HUES48 (cell line): ENCODE results near the gene MT1B.

ENCODE experiments used
- H3K27ac ChIP-seq: one replicate; pipeline ENCODE4 v1.7.0; 2013; ENCODE audit warnings: low read depth, low read length, inconsistent platforms
- H3K27me3 ChIP-seq: 2 replicates; pipeline ENCODE4 v1.6.1; 2013; ENCODE audit warnings: mild to moderate bottlenecking, low read length; ENCODE audit not compliant: control insufficient read depth, insufficient read depth
- H3K36me3 ChIP-seq: 2 replicates; pipeline ENCODE4 v1.6.1; 2013; ENCODE audit warnings: low read length; ENCODE audit not compliant: control insufficient read depth, insufficient read depth
- H3K4me1 ChIP-seq: 2 replicates; pipeline ENCODE4 v1.6.1; 2013; ENCODE audit warnings: mild to moderate bottlenecking, low read length; ENCODE audit not compliant: control insufficient read depth, insufficient read depth
- H3K4me3 ChIP-seq: 2 replicates; pipeline ENCODE4 v1.5.1; 2013; ENCODE audit warnings: mild to moderate bottlenecking, low read depth, low read length
- H3K9ac ChIP-seq: 2 replicates; pipeline ENCODE4 v1.6.1; 2013; ENCODE audit warnings: mild to moderate bottlenecking, low read depth, low read length, moderate library complexity
- H3K9me3 ChIP-seq: 2 replicates; pipeline ENCODE4 v1.6.1; 2013; ENCODE audit warnings: low read length; ENCODE audit not compliant: control insufficient read depth, insufficient read depth

MT1B gene

DNA sequence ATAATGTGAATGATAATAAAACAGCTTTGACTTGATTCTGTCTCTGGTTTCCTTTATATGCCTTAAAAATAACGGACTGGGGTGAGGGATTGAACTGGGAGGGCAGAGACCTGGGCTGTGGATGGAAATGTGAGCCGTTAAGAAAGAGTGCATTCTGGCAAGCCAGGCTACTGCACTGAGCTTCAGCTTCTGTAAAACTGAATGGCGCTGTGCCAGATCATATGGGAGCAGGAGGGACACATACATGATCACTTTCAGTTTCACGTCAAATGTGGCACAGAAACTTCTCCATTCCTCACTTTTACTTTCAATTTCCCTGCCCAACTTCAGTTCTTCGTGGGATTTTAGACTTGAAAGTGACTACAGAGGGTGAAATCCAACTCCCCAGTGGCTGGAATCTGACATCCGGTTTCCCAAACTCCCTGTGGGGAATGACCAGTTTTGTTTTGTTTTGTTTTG lies 42.2 kb upstream of the MT1B start:
- no peaks in the 10 kb centered on the region for H3K36me3 ChIP-seq
- no peaks in the 10 kb centered on the region for H3K9me3 ChIP-seq
- H3K9ac ChIP-seq, result no peak overlapping the region
- peak overlapping the region; percentile 65; the same call in 1 of the 2 replicates for H3K4me3 ChIP-seq
- peaks cover 32% of the 10 kb centered on the region for H3K4me1 ChIP-seq
- peaks cover 92% of the 10 kb centered on the region for H3K27me3 ChIP-seq
- no peak overlapping the region for H3K27ac ChIP-seq

GRCh38 chr16:56610017-56610608 lies 41.6 kb upstream of the MT1B start:
- H3K27me3 ChIP-seq, result peaks cover 94% of the 10 kb centered on the region
- peak overlapping the region; percentile 4 for H3K27ac ChIP-seq
- H3K4me1 ChIP-seq, result peaks cover 32% of the 10 kb centered on the region
- H3K4me3 ChIP-seq, result no peak overlapping the region
- no peaks in the 10 kb centered on the region for H3K9me3 ChIP-seq
- no peak overlapping the region for H3K9ac ChIP-seq
- no peaks in the 10 kb centered on the region for H3K36me3 ChIP-seq

DNA sequence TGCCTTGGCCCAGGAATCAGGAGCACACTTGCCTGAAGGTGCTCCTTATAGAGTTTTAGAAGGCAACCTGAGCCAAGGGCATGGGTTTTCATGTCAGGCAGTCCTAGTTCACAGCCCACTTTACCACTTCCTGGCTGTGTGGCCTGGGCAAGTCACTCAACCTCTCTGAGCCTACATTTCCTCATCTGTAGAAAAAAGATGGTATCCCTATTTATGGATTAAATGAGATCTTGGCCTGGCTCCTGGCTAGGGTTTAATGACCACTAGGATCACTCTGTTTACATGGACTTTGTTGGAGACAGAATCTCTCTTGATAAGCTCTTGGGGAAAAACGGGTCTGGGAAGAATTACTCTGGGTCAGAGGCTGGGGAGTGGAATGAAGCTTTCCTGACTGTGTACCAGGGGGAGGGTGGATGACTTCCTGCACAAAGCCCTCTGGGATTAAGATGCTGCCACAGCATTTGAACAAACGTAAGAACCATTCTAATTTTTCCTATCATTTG lies 41.0 kb upstream of the MT1B start:
- no peaks in the 10 kb centered on the region for H3K9me3 ChIP-seq
- no peak overlapping the region for H3K4me3 ChIP-seq
- no peaks in the 10 kb centered on the region for H3K36me3 ChIP-seq
- H3K27ac ChIP-seq, result no peak overlapping the region
- peaks cover 32% of the 10 kb centered on the region for H3K4me1 ChIP-seq
- peaks cover 95% of the 10 kb centered on the region for H3K27me3 ChIP-seq
- no peak overlapping the region for H3K9ac ChIP-seq

DNA sequence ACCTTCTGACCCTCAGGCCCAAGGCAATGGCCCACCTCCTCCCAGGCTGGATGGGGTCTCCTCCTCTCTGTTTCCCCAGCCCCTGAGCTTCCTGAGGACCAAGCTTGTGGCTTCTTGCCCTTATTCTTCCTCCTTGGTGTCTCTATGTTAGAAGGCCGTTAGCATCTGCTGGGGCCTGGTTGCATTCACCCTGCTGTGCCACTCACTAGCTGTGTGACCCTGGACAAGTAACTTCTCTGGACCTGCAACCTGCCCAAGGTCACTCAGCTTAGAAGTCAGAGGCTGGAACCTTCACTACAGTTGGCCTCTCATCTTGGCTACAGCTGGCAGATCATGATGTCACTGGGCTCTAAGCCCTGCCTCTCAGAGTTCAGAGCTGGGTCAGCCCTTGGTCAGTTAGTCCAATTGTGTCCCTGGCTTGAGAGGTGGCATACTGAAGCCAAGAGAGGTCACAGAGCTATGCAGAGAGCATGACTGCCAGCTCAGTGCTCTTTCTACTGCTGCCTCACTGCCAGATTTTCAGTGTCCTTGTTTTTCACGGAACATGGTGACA lies 40.3 kb upstream of the MT1B start:
- Histone ChIP-seq H3K9ac (no peak overlapping the region), H3K36me3 (no peaks in the 10 kb centered on the region), H3K9me3 (no peaks in the 10 kb centered on the region), H3K27ac (no peak overlapping the region), H3K27me3 (peaks cover 95% of the 10 kb centered on the region), H3K4me3 (no peak overlapping the region), H3K4me1 (peaks cover 32% of the 10 kb centered on the region)

GRCh38 chr16:56613706-56614105 lies 38.0 kb upstream of the MT1B start:
- Histone ChIP-seq H3K27ac (no peak overlapping the region), H3K4me1 (peaks cover 31% of the 10 kb centered on the region), H3K27me3 (peaks cover 95% of the 10 kb centered on the region), H3K9me3 (no peaks in the 10 kb centered on the region), H3K36me3 (no peaks in the 10 kb centered on the region), H3K9ac (no peak overlapping the region), H3K4me3 (no peak overlapping the region)

DNA sequence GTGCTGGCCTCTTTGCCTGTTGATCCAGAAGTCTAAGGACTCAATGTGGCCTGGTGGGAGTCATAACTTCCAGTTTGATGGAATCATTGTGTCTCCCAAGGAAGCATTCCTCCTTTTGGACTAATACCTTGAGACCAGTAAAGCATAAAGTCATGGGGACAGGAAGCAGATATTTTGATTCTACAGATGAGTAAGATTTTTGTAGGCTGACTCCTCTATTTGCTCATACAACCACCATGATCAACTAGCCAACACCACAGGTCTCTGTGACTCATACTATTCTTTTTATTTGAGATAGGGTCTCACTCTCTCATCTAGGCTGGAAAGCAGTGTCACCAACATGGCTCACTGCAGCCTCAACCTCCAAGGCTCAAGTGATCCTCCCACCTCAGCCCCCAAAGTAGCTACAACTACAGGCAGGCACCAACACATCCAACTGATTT lies 37.1 kb upstream of the MT1B start:
- peaks cover 95% of the 10 kb centered on the region for H3K27me3 ChIP-seq
- H3K27ac ChIP-seq, result no peak overlapping the region
- H3K4me1 ChIP-seq, result peaks cover 22% of the 10 kb centered on the region

DNA sequence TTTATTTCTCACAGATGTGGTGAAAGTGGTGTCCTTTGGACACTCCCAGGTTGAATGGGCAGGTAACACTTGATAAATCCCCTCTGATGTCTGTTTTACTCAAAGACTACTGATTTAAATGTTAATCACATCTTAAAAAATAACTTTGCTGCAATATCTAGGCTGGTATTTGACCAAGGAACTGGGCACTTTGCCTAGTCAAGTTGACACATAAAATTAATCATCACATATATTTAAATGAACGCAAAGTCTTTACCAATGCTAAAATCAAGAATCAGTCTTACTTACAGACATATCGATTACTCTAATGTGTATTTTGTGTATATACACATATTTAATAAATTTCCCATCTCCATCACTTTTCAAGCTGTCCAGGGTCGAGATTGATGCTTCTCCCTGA lies 36.3 kb upstream of the MT1B start:
- H3K9me3 ChIP-seq, result no peaks in the 10 kb centered on the region
- H3K27ac ChIP-seq, result no peak overlapping the region
- H3K4me3 ChIP-seq, result no peak overlapping the region
- peaks cover 14% of the 10 kb centered on the region; the same call in 1 of the 2 replicates for H3K4me1 ChIP-seq
- H3K36me3 ChIP-seq, result no peaks in the 10 kb centered on the region
- H3K9ac ChIP-seq, result no peak overlapping the region
- H3K27me3 ChIP-seq, result peaks cover 94% of the 10 kb centered on the region

More for the DNA sequence above, 37.1 kb upstream of the MT1B start:
- Histone ChIP-seq H3K9ac (no peak overlapping the region), H3K9me3 (no peaks in the 10 kb centered on the region), H3K4me3 (no peak overlapping the region), H3K36me3 (no peaks in the 10 kb centered on the region)

DNA sequence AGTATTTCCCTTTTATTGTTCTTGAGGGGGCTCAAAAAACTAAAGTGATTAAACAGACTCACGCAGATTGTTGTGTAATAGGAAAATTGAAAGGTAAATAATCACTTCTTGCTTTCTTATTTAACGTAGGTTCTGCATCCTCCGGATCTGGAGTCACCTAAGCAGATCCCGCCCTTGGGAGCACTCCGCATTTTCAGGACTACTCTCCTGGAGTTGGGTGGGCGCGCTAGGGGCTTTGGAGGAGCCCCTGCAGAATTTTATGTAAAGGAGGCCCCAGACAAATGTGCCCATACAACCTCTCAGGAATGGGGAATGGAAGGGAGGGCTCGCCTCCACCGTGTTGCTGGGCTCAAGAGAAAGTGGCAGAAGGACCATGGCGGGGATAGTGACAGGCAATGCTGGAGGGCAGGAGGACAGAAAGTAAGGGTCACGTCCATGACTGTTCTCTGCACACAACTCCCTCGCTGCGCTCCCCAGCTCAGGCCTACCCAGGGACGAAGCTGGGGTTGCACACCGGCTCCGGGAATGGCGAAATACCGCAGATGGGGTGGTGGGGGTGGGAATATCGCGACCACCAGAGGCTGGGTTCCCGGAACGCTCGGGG lies 35.0 kb upstream of the MT1B start:
- H3K27me3 ChIP-seq, result peaks cover 94% of the 10 kb centered on the region
- H3K27ac ChIP-seq, result no peak overlapping the region
- H3K9ac ChIP-seq, result no peak overlapping the region
- H3K4me1 ChIP-seq, result peaks cover 19% of the 10 kb centered on the region
- H3K9me3 ChIP-seq, result no peaks in the 10 kb centered on the region
- peak overlapping the region; percentile 58 for H3K4me3 ChIP-seq
- H3K36me3 ChIP-seq, result no peaks in the 10 kb centered on the region

- H3K4me3 ChIP-seq, result peak overlapping the region; percentile 58
- H3K9ac ChIP-seq, result no peak overlapping the region
- no peaks in the 10 kb centered on the region for H3K9me3 ChIP-seq
- peaks cover 93% of the 10 kb centered on the region for H3K27me3 ChIP-seq
- H3K36me3 ChIP-seq, result no peaks in the 10 kb centered on the region
- H3K4me1 ChIP-seq, result peaks cover 27% of the 10 kb centered on the region
- no peak overlapping the region for H3K27ac ChIP-seq
These were observed 34.2 kb upstream of the MT1B start for GRCh38 chr16:56617212-56618085.

GRCh38 chr16:56618138-56618537 lies 33.5 kb upstream of the MT1B start:
- H3K4me3 ChIP-seq, result no peak overlapping the region
- no peaks in the 10 kb centered on the region for H3K36me3 ChIP-seq
- H3K4me1 ChIP-seq, result peaks cover 27% of the 10 kb centered on the region
- H3K27me3 ChIP-seq, result peaks cover 96% of the 10 kb centered on the region
- H3K9me3 ChIP-seq, result no peaks in the 10 kb centered on the region
- no peak overlapping the region for H3K27ac ChIP-seq
- no peak overlapping the region for H3K9ac ChIP-seq
